HCT116 (cell line): ENCODE measurements around the gene AGAP2.
"Not testable (repeated sequence)": the region's sequence is repeated elsewhere in the genome, so short reads cannot be mapped to it uniquely, and the experiment has no call there.

Source experiments
- CBX3 ChIP-seq: IDR thresholded peaks from 2 replicates; pipeline ENCODE4 v1.6.1; 2012; ENCODE audit warnings: low read depth
- CTCF ChIP-seq, 3 experiments: fragments of 200-600 bp in 1 of 3; sonication (generic) in 1 of 3; IDR thresholded peaks in 2 of 3; conservative IDR thresholded peaks in 1 of 3; 2 replicates each; pipeline ENCODE4 v1.5.1; 2012 to 2017; ENCODE audit warnings: low read depth in 2 of 3, low read length in 2 of 3, antibody characterized with exemption in 1 of 3, borderline replicate concordance in 1 of 3, control low read depth in 1 of 3, mild to moderate bottlenecking in 1 of 3, mixed read lengths in 1 of 3, mixed run types in 1 of 3, moderate library complexity in 1 of 3; ENCODE audit not compliant: insufficient read depth in 1 of 3
- EZH2 ChIP-seq: fragments of 200-600 bp; sonication (generic); IDR thresholded peaks from 2 replicates; pipeline ENCODE4 v1.6.1; 2017; ENCODE audit warnings: antibody characterized with exemption, mixed run types
- FOSL1 ChIP-seq: IDR thresholded peaks from 2 replicates; pipeline ENCODE4 v1.6.1; 2012; ENCODE audit warnings: low read depth
- POLR2AphosphoS5 ChIP-seq: IDR thresholded peaks from 2 replicates; pipeline ENCODE4 v1.6.1; 2011; ENCODE audit warnings: mild to moderate bottlenecking, low read depth, low read length, moderate library complexity
- TCF7L2 ChIP-seq: IDR thresholded peaks from 2 replicates; pipeline ENCODE4 v1.7.0; 2011; ENCODE audit warnings: borderline replicate concordance, inconsistent platforms; ENCODE audit not compliant: insufficient read depth, insufficient read length; ENCODE audit errors: extremely low read depth
- ZFX ChIP-seq: fragments of 450-650 bp; IDR thresholded peaks from 2 replicates; pipeline ENCODE4 v1.6.1; 2017
- ZNF274 ChIP-seq: fragments of 200-500 bp; sonication (Bioruptor generic); IDR thresholded peaks from 2 replicates; pipeline ENCODE4 v1.6.1; 2014; ENCODE audit warnings: mild to moderate bottlenecking, low read depth, low read length, inconsistent platforms
- TF ChIP-seq, protein P1 (sequence below): IDR thresholded peaks from 2 replicates; pipeline ENCODE4 v1.6.1; 2012; ENCODE audit warnings: low read depth

DNA sequence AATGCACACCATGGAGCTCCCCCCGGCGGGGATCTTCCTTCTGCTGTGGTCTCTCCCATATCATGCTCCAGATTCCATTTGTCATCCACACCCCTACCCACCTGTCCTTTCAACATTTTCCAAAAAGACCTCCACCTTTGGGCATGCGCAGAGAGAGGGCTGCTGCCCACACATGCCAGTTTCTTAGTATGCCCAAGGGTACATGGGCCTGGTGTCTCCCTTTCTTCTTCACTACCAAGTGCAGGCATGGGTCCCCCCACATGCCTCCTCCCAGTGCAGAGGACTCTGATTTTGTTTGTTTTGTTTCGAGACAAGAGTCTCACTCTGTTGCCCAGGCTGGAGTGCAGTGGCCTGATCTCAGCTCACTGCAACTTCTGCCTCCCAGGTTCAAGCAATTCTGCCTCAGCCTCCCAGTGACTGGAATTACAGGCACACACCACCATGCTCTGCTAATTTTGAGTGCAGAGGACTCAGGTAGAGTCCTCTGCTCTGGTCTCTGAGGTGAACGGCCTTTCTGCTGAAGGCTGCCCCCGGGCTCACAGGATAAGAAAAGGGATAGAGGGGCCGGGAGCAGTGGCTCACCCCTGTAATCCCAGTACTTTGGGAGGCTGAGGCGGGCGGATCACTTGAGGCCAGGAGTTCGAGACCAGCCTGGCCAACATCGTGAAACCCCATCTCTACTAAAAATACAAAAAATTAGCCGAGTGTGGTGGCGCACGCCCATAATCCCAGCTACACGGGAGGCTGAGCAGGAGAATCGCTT, 16.5 kb downstream of the AGAP2 start:
- not testable (repeated sequence) for TF ChIP-seq ZNF274; FOSL1; CBX3; CTCF (IDR thresholded peaks at IDR 0.05 in 2 of 3, conservative IDR thresholded peaks at IDR 0.05 in 1 of 3; ENCODE audit: borderline replicate concordance in 1 of 3, insufficient read depth in 1 of 3, low read depth in 2 of 3, low read length in 2 of 3); TCF7L2; ZFX; POLR2AphosphoS5; EZH2
- TF ChIP-seq, protein P1, sequence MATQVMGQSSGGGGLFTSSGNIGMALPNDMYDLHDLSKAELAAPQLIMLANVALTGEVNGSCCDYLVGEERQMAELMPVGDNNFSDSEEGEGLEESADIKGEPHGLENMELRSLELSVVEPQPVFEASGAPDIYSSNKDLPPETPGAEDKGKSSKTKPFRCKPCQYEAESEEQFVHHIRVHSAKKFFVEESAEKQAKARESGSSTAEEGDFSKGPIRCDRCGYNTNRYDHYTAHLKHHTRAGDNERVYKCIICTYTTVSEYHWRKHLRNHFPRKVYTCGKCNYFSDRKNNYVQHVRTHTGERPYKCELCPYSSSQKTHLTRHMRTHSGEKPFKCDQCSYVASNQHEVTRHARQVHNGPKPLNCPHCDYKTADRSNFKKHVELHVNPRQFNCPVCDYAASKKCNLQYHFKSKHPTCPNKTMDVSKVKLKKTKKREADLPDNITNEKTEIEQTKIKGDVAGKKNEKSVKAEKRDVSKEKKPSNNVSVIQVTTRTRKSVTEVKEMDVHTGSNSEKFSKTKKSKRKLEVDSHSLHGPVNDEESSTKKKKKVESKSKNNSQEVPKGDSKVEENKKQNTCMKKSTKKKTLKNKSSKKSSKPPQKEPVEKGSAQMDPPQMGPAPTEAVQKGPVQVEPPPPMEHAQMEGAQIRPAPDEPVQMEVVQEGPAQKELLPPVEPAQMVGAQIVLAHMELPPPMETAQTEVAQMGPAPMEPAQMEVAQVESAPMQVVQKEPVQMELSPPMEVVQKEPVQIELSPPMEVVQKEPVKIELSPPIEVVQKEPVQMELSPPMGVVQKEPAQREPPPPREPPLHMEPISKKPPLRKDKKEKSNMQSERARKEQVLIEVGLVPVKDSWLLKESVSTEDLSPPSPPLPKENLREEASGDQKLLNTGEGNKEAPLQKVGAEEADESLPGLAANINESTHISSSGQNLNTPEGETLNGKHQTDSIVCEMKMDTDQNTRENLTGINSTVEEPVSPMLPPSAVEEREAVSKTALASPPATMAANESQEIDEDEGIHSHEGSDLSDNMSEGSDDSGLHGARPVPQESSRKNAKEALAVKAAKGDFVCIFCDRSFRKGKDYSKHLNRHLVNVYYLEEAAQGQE = not testable (repeated sequence)
